GM19468 (cell line): ENCODE results near the gene CSMD2.

ENCODE experiments used
- ATAC-seq: cut with Tn5 transposase; IDR thresholded peaks from one replicate; pipeline ENCODE4 v1.9.1; 2021; ENCODE audit warnings: mild to moderate bottlenecking, moderate library complexity, moderate number of reproducible peaks; ENCODE audit not compliant: unreplicated experiment; ENCODE audit errors: extremely low read depth

CSMD2 gene

GRCh38 chr1:33606272-33606671 is 558.8 kb downstream of the CSMD2 start:
- no peak for ATAC-seq

GRCh38 chr1:33602271-33602670 is 562.8 kb downstream of the CSMD2 start:
- no peak for ATAC-seq

- ATAC-seq: no peak
These were observed 563.3 kb downstream of the CSMD2 start for GRCh38 chr1:33601751-33602150.

- no peak for ATAC-seq
These were observed 565.4 kb downstream of the CSMD2 start for GRCh38 chr1:33599516-33600115.

- no peak for ATAC-seq
These were observed 576.3 kb downstream of the CSMD2 start for GRCh38 chr1:33588726-33589125.

- ATAC-seq: no peak
These were observed 578.2 kb downstream of the CSMD2 start for GRCh38 chr1:33586795-33587194.

- no peak for ATAC-seq
These were observed 578.9 kb downstream of the CSMD2 start for GRCh38 chr1:33586106-33586505.

- no peak for ATAC-seq
These were observed 581.5 kb downstream of the CSMD2 start for GRCh38 chr1:33583567-33583966.

- no peak for ATAC-seq
These were observed 586.2 kb downstream of the CSMD2 start for GRCh38 chr1:33578557-33579448.

- ATAC-seq: no peak
These were observed 587.4 kb downstream of the CSMD2 start for GRCh38 chr1:33577663-33578062.

- no peak for ATAC-seq
These were observed 588.0 kb downstream of the CSMD2 start for GRCh38 chr1:33576821-33577599.

- ATAC-seq: no peak
These were observed 589.6 kb downstream of the CSMD2 start for GRCh38 chr1:33575324-33575879.

GRCh38 chr1:33573661-33574060 is 591.4 kb downstream of the CSMD2 start:
- no peak for ATAC-seq

GRCh38 chr1:33572387-33572786 is 592.6 kb downstream of the CSMD2 start:
- no peak for ATAC-seq

- no peak for ATAC-seq
These were observed 595.7 kb downstream of the CSMD2 start for GRCh38 chr1:33569331-33569730.

GRCh38 chr1:33563699-33564098 is 601.3 kb downstream of the CSMD2 start:
- ATAC-seq: no peak

- no peak for ATAC-seq
These were observed 602.5 kb downstream of the CSMD2 start for GRCh38 chr1:33562563-33562962.

- ATAC-seq: no peak
These were observed 603.5 kb downstream of the CSMD2 start for GRCh38 chr1:33561576-33561975.

- ATAC-seq: no peak
These were observed 604.4 kb downstream of the CSMD2 start for GRCh38 chr1:33560680-33561079.

- no peak for ATAC-seq
These were observed 616.3 kb downstream of the CSMD2 start for GRCh38 chr1:33548721-33549120.

GRCh38 chr1:33548319-33548718 is 616.7 kb downstream of the CSMD2 start:
- ATAC-seq: no peak
